K562 (cell line): ENCODE results near the gene MYO7A.

Experiments
- FIP1L1 ChIP-seq: fragments of 200-400 bp; formaldehyde crosslinking; IDR thresholded peaks from 2 replicates; pipeline ENCODE4 v1.6.1; 2018; ENCODE audit warnings: mild to moderate bottlenecking, low read depth, low read length; ENCODE audit not compliant: poor library complexity, severe bottlenecking
- RBFOX2 ChIP-seq: fragments of 200-400 bp; formaldehyde crosslinking; IDR thresholded peaks from 2 replicates; pipeline ENCODE4 v1.6.1; 2017; ENCODE audit warnings: low read depth, mild to moderate bottlenecking, low read length, moderate library complexity
- SIRT6 ChIP-seq: IDR thresholded peaks from one replicate; pipeline ENCODE4 v1.6.1; 2012; ENCODE audit warnings: low read depth, mild to moderate bottlenecking, control low read depth, inconsistent platforms, low read length, moderate library complexity

GRCh38 chr11:77138106-77138649 lies 10.1 kb downstream of the MYO7A start:
- TF ChIP-seq RBFOX2 (no peak), FIP1L1 (no peak), SIRT6 (no peak)
